ENCODE results near the gene MED15.

MED15 gene

GRCh38 chr22:20625270-20625669 is 117.9 kb downstream of the MED15 start:
- DNase-seq (ENCODE audit: low spot score), result no peak

- DNase-seq (ENCODE audit: low spot score), result no peak
Measured at GRCh38 chr22:20626811-20627210, 119.4 kb downstream of the MED15 start.

GRCh38 chr22:20627432-20627831 is 120.0 kb downstream of the MED15 start:
- DNase-seq (ENCODE audit: low spot score), result no peak

- no peak for DNase-seq (ENCODE audit: low spot score)
Measured at GRCh38 chr22:20628081-20628939, 120.9 kb downstream of the MED15 start.

- no peak for DNase-seq (ENCODE audit: low spot score)
Measured at GRCh38 chr22:20629401-20629800, 122.0 kb downstream of the MED15 start.

GRCh38 chr22:20630873-20631617 is 123.6 kb downstream of the MED15 start:
- no peak for DNase-seq (ENCODE audit: low spot score)

GRCh38 chr22:20632082-20632481 is 124.7 kb downstream of the MED15 start:
- no peak for DNase-seq (ENCODE audit: low spot score)

GRCh38 chr22:20632518-20632917 is 125.1 kb downstream of the MED15 start:
- no peak for DNase-seq (ENCODE audit: low spot score)

GRCh38 chr22:20634560-20635226 is 127.3 kb downstream of the MED15 start:
- DNase-seq (ENCODE audit: low spot score), result no peak

GRCh38 chr22:20635227-20635591 is 127.8 kb downstream of the MED15 start:
- DNase-seq (ENCODE audit: low spot score), result no peak

GRCh38 chr22:20636075-20636812 is 128.8 kb downstream of the MED15 start:
- no peak for DNase-seq (ENCODE audit: low spot score)

- DNase-seq (ENCODE audit: low spot score), result no peak
Measured at GRCh38 chr22:20636945-20637344, 129.5 kb downstream of the MED15 start.

Data from HuH-7 (cell line).